ENCODE data around the gene B3GLCT. TPM values are rescaled to one million over a fixed set of nuclear protein-coding genes. Genes with fewer than 3 reads are reported as not detected.
"Not testable (repeated sequence)": the region's sequence is repeated elsewhere in the genome, so short reads cannot be mapped to it uniquely, and the experiment has no call there.

Gene B3GLCT
- total and polyA plus RNA-seq, 4 donors, result 1.5 to 3.6 (median 2.2) TPM

DNA sequence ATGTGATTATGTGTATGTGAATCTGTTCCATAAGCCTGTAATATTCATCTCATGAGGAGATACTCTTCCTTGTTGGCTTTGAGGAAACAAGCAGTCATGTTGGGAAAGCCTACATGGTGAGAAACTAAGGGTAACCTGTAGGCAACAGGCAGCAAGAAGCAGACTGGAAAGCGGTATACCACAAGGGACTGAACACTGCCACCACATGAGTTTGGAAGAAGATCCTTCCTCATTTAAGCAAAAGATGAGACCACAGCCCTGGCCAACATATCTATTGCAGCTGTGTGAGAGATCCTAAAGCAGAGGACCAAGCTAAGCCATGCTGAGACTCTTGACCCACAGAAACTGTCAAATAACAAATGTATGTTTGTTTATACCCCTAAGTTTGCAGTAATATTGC lies 134.8 kb downstream of the B3GLCT start:
- TF ChIP-seq CTCF (IDR thresholded peaks at IDR 0.05; ENCODE audit: low read depth, low read length, missing input control) (no peak), NR2F2 (IDR thresholded peaks at IDR 0.05) (no peak), HNF4A (conservative IDR thresholded peaks at IDR 0.05) (no peak), RAD21 (IDR thresholded peaks at IDR 0.05) (no peak)
- TF ChIP-seq, protein P1, sequence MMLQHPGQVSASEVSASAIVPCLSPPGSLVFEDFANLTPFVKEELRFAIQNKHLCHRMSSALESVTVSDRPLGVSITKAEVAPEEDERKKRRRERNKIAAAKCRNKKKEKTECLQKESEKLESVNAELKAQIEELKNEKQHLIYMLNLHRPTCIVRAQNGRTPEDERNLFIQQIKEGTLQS (IDR thresholded peaks at IDR 0.05), result no peak
- 93% methylated on average over 1 of the region's 1 CpG for WGBS
- Histone ChIP-seq H3K4me1 (ENCODE audit: control insufficient read depth in 4 of 4, insufficient read depth in 4 of 4, low read length in 3 of 4) (no peaks in the 10 kb centered on the region), H3K36me3 (ENCODE audit: control insufficient read depth in 4 of 4, insufficient read depth in 3 of 4, low read depth in 1 of 4, low read length in 3 of 4) (no peaks in the 10 kb centered on the region), H3K9ac (ENCODE audit: low read depth in 1 of 2, low read length in 2 of 2) (no peak overlapping the region), H3K27me3 (ENCODE audit: control insufficient read depth in 4 of 4, insufficient read depth in 4 of 4, low read length in 3 of 4) (no peaks in the 10 kb centered on the region), H3K9me3 (ENCODE audit: control insufficient read depth in 4 of 4, low read length in 3 of 4) (peaks cover 0 to 4% (median 0%) of the 10 kb centered on the region in 4 donors), H3K4me3 (ENCODE audit: low read depth in 1 of 3, low read length in 3 of 3) (no peak overlapping the region), H3K27ac (ENCODE audit: low read depth in 1 of 2, low read length in 2 of 2) (no peak overlapping the region)
- DNase-seq (ENCODE audit: low spot score), result no peak

- H3K27me3 ChIP-seq (ENCODE audit: control insufficient read depth in 4 of 4, insufficient read depth in 4 of 4, low read length in 3 of 4), result no peaks in the 10 kb centered on the region
- H3K36me3 ChIP-seq (ENCODE audit: control insufficient read depth in 4 of 4, insufficient read depth in 3 of 4, low read depth in 1 of 4, low read length in 3 of 4), result no peaks in the 10 kb centered on the region
- no peak overlapping the region for H3K9ac ChIP-seq (ENCODE audit: low read depth in 1 of 2, low read length in 2 of 2)
- H3K27ac ChIP-seq (ENCODE audit: low read depth in 1 of 2, low read length in 2 of 2), result no peak overlapping the region
- H3K9me3 ChIP-seq (ENCODE audit: control insufficient read depth in 4 of 4, low read length in 3 of 4), result peaks cover 0 to 4% (median 0%) of the 10 kb centered on the region in 4 donors
- WGBS, result 81% methylated on average over 6 of the region's 6 CpGs
- no peaks in the 10 kb centered on the region for H3K4me1 ChIP-seq (ENCODE audit: control insufficient read depth in 4 of 4, insufficient read depth in 4 of 4, low read length in 3 of 4)
- TF ChIP-seq, protein P1 (IDR thresholded peaks at IDR 0.05), result no peak
- TF ChIP-seq RAD21 (IDR thresholded peaks at IDR 0.05) (no peak), SP1 (IDR thresholded peaks at IDR 0.05) (no peak), CTCF (IDR thresholded peaks at IDR 0.05; ENCODE audit: low read depth, low read length, missing input control) (no peak)
- no peak for DNase-seq (ENCODE audit: low spot score)
- no peak overlapping the region for H3K4me3 ChIP-seq (ENCODE audit: low read depth in 1 of 3, low read length in 3 of 3)
Observed at GRCh38 chr13:31334994-31335557, 135.3 kb downstream of the B3GLCT start.

GRCh38 chr13:31339616-31340015 lies 139.8 kb downstream of the B3GLCT start:
- H3K4me3 ChIP-seq (ENCODE audit: low read depth in 1 of 3, low read length in 3 of 3); H3K27ac ChIP-seq (ENCODE audit: low read depth in 1 of 2, low read length in 2 of 2); H3K9ac ChIP-seq (ENCODE audit: low read depth in 1 of 2, low read length in 2 of 2); H3K36me3 ChIP-seq (ENCODE audit: control insufficient read depth in 4 of 4, insufficient read depth in 3 of 4, low read depth in 1 of 4, low read length in 3 of 4); DNase-seq (ENCODE audit: low spot score); H3K4me1 ChIP-seq (ENCODE audit: control insufficient read depth in 4 of 4, insufficient read depth in 4 of 4, low read length in 3 of 4); H3K9me3 ChIP-seq (ENCODE audit: control insufficient read depth in 4 of 4, low read length in 3 of 4); H3K27me3 ChIP-seq (ENCODE audit: control insufficient read depth in 4 of 4, insufficient read depth in 4 of 4, low read length in 3 of 4): not testable (repeated sequence)
- WGBS, result 88% methylated on average over 22 of the region's 22 CpGs

DNA sequence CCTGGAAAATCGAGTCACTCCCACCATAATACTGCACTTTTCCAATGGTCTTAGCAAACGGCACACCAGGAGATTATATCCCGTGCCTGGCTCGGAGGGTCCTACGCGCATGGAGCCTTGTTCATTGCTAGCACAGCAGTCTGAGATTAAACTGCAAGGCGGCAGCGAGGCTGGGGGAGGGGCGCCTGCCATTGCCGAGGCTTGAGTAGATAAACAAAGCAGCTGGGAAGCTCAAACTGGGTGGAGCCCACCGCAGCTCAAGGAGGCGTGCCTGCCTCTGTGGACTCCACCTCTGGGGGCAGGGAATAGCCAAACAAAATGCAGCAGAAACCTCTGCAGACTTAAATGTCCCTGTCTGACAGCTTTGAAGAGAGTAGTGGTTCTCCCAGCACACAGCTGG lies 141.1 kb downstream of the B3GLCT start:
- not testable (repeated sequence) for H3K36me3 ChIP-seq (ENCODE audit: control insufficient read depth in 4 of 4, insufficient read depth in 3 of 4, low read depth in 1 of 4, low read length in 3 of 4); H3K27me3 ChIP-seq (ENCODE audit: control insufficient read depth in 4 of 4, insufficient read depth in 4 of 4, low read length in 3 of 4); H3K9ac ChIP-seq (ENCODE audit: low read depth in 1 of 2, low read length in 2 of 2); H3K4me1 ChIP-seq (ENCODE audit: control insufficient read depth in 4 of 4, insufficient read depth in 4 of 4, low read length in 3 of 4); H3K9me3 ChIP-seq (ENCODE audit: control insufficient read depth in 4 of 4, low read length in 3 of 4); DNase-seq (ENCODE audit: low spot score); H3K4me3 ChIP-seq (ENCODE audit: low read depth in 1 of 3, low read length in 3 of 3); H3K27ac ChIP-seq (ENCODE audit: low read depth in 1 of 2, low read length in 2 of 2)
- 76% methylated on average over 12 of the region's 12 CpGs for WGBS

Data from liver (tissue), 9 donors.